HUDEP-2 (cell line): ENCODE measurements around the gene DEFB114.
"Not testable (repeated sequence)": the region's sequence is repeated elsewhere in the genome, so short reads cannot be mapped to it uniquely, and the experiment has no call there.

Source experiments
- DNase-seq, 76 experiments: peaks; one replicate each; lab custom pipeline; 2025; ENCODE audit not compliant: unreplicated experiment in 76 of 76; lab: John Stamatoyannopoulos, UW

DEFB114 gene, protein sequence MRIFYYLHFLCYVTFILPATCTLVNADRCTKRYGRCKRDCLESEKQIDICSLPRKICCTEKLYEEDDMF

DNA sequence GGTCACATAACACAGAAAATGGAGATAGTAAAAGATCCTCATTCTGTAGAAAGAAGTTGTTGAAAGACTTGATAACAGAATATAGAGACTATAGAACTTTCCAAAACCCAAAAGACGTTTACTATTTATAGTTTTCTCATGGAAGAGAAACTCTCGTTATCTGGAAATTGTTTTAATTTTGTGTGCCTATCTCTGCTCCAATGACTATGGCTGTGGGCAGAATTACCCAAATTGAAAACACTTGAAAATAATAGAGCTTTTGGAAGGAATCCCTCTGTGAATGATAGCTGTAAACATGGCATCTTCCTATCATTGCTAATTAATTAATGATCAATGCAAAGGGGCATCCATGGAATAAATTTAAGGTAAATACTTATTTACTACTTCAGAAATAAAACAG, at the start of gene DEFB114:
TSS of gene DEFB114 (minus strand) at position 101 of the 400 bp plus-strand sequence. CDS start at position 42, 59 bp downstream.
- DNase-seq = no peak

DNA sequence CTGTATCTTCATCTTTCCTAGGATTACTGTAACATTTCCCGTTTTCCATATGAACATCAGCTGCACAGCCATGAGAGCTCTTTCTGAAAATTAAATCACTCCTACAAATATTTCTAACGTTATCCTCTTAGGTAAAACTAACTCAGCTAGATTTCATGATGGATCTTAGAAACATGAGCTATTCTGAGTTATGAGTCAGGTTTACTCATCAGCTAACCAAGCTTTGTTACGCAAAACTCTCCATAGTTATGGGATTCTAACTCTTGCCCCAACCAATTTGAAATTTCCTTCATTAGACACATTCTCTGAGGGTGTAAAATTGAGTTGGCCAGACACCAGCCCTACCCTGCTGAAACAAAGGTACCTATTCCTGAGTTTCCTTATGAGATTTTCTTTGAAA, 43.9 kb upstream of the DEFB114 start:
- DNase-seq = no peak

DNA sequence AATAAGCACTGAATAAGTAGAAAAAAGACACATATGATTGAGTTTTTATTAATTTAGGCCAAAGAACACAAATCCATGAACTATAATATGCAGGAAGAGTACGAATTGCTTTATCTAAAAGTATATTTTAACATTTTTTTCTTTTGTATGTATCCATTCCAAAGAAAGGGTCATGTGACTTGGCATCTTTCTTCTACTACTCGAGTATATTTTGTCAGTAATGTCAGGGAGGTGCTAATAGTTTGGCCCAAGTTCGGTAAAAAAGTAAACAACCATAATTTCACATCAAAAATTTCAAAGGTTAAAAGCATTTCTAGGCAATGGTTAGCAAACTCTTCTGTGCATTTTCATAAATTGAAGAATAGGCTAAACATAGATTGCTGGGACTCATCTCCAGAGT, 39.2 kb upstream of the DEFB114 start:
- no peak for DNase-seq

DNA sequence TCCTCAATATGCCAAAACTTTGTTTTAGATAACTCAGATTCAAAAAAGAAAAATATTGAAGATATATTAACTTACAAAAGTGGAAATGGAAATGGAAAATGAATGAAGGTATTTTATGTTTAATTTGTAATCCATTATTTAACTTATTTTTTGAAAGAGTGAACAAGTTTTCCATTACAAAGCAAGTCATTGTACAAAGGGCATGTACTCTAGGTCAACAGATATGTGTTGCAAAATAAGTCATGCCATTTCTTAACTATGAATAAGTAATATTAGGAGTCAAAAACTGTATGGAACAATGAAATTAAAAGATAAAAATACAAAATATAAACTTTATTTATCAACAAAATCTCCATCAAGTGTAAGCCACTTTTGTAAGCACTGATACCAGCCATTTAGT, 31.3 kb upstream of the DEFB114 start:
- DNase-seq = no peak

DNA sequence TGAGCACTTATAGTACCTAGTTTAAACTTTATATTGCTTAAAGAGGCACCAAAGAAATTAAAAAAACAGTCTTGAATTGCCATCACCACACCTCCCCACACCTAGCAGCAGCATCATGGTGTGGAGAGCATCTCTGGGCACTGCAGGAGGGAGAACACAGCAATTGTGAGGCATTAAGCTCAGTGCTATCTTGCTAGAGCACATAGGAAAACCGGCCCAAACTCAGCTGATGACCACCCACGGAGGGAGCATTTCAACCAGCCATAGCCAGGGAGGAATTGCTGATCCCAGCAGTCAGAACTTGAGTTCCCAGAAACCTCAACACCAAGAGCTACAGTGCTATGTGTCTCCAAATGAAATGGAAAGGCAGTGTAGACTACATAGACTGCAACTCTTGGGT, 24.9 kb upstream of the DEFB114 start:
- no peak for DNase-seq

DNA sequence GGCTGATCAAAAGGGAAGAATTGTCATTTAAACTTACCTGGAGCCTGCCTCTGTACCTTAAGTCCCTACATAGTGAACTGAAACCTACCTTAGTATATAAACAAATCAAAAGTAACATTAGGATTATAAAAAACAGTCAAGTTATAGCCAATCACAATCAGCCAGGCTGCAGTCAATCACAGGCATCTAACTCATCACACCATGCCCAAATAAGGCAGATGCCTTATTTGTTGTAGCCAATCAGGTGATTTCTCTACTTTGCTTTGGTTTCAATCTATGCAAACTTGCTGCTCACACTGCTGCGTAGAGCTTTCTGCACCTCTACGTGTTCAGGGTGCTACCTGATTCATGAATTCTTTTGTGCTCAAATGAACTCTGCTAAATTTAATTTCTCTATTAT, 23.8 kb upstream of the DEFB114 start:
- DNase-seq = no peak

DNA sequence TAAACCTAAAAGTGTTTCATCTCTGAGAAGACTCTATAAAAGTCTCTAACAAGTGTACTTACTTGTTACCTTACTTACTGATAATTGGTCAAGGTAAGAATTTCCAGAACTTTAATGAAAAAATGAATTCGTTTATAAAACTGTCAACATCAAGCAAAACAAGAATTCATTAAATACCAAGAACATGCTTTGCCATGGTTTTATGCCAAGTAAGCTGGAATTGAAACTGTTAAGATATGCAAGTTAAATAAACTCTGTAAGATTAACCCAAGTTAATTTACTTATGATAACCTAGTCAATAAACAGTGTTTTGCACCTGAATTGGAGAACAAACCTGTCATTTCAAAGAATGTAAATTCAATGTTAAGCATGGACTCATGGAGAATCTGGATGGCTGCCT, 22.6 kb upstream of the DEFB114 start:
- no peak for DNase-seq

DNA sequence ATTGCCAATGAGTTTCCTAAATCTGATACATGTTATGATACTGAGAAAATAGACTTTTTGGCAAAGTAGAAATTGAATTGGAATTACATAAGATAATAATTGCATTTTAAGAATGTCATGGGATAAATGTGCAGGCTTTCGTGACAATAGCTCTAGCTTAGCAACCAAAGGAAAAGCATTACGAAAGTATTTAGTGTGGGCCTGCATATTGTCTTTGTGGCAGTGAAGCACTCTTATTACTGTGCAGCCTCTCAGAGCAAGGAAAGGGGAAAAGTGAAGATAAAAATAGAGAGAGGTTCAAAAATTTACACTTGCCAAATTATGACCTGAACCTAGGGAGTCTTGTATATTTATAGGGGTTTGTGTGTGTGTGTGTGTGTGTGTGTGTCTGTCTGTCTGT, 18.1 kb upstream of the DEFB114 start:
- DNase-seq = no peak

DNA sequence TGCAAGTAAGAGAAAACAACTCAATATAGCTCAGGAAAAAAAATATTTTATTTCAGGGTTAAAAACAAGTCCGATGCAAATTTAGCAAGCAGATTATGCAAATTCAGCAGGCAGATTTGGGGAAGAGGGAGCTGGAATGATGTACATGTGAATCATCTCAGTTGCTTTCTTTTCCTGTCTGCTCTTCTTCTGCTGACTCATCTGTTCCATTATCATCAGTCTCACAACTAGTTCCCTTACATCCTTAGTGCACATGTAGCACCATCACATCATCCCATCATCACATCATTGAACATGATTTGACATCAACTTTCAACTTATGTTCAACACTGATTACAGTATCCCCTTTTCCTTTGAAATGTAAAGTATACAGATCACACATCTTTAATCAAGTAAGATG, 16.9 kb upstream of the DEFB114 start:
- DNase-seq = peak in 1 of 76 experiments; percentile 8

DNA sequence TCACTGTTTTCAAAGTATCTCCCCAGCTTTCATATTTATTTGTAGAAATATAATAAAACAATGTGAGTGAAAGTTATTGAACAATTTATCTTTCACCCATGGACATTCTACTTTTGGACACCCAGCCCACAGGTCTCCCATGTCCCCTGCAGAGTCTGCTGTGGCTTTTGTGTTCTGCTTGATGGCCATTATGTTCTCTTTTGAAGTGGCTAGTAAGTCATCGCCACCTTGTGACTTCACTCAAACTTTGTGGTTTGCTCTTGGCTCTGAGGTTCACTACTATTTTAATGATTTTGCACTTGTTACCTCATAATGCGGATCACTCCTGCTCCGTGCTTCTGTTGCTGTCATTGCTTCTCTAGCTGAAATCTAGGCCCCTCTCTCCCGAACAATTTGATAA, 15.6 kb upstream of the DEFB114 start:
- DNase-seq = no peak

DNA sequence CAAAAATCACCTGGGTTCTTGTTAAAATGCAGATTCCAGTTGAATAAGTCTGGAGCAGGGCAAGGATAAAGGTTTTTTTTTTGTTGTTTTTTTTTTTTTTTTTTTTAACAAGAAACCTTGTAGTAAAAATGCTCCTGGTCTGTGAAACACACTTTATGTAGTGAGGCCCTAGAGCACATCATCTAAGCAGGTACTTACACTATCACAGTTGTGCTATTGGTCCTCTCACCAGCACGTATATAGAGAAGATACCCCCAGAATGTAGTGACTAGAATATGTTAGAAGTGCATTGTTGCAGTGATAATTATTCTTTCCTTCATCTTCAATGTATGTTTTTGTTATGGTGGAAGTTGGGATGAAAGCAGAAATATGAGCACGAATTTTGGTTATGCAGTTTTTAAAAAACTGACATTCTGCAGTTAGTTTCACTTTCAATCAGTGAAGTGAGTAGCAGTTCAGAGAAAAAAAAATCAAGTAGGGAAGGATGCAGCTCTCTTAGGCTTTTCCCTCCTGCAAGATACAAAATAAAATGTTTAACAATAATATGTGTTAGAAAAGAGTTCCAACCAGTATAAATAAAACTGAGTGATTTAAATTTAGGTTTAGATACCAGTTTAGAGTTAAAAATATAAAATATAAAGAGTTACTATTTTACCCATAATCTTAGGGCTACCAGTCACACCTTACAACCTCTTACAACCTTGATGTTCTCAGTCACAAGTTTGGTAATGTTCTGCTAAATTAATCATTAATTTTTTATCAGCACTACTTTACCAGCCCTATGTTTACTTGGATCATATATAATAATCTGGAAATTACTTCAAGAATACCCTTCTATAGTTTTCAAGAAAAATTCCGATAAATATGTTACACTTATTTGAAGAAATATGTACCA, 14.6 kb upstream of the DEFB114 start:
- peak in 1 of 76 experiments; percentile 3 for DNase-seq

DNA sequence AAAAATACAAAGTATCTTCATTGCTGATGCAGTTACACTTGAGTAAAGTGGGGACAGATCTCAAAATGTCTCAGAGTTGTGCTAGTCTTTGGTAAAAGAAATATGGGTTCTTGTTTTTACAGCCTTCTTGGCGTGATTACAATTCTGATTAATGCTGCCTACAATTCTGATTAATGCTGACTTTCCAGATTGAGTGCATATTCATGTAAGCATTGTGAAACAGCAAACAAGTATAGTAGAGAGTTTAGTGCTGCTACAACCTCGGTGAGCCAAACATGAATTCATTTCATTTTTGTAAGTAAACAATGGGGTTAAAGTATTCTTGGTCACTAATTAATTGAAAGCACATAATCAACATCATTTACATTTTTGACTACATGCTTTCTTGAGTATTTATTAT, 5.6 kb upstream of the DEFB114 start, which contains the start of gene DEFB113:
TSS of gene DEFB113 (minus strand) at position 21 of the 400 bp plus-strand sequence. CDS start at position 21, 0 bp downstream.
- no peak for DNase-seq

DNA sequence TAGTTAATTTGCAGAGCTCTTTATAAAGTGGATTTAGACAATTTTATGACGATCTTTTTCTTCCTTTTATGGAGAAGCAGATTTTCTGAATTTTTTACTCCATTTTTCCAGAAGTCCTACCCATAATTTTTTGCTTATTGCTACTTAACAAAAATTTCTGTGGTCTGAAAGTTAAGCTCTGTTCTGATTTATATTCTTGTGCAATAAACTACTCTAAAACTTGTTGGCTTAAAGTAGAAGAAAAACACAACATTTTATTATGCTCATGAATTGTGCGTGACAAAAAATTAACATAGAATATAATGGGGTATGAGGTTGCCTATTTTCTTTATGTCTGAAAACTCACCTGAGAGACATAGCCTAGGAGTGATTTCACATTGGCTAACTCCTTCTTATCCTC, 2.9 kb upstream of the DEFB114 start:
- no peak for DNase-seq

DNA sequence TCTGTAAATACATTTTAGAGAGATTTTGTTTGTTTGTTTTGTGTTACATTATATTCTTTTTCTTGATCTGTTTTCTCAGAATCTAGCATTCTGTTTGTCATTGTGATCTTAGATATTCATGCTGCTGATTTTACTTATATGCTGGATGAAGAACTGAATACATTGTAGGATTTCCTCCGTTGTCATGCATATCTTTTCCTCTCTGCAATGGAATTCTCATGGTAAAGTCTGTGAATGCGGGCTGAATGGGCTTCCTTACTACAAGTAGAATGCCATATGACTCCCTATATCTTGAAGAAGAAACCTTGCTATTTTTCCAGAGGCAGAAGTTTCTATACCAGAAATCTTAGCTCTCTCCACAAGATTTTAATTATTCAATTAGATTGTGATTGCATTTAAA, 2.4 kb upstream of the DEFB114 start:
- no peak for DNase-seq

DNA sequence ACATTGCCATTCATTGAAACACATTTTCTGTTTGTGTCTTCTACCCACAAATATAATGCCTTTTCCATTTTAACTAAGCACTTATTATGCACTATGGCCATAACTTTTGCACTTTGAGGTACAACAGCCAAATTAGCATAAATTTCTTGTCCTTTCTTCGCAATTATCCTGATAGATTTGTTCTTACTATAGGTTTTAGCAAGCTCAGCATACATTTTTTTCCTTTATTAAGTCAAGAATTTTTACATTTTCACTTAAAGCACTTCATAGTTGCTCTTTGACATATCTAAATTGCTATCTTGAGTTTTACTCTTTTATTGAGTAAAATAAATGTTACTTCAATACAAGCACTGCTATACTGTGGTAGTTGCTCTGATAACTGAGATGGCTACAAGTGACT, 5.8 kb downstream of the DEFB114 start:
- DNase-seq = no peak

DNA sequence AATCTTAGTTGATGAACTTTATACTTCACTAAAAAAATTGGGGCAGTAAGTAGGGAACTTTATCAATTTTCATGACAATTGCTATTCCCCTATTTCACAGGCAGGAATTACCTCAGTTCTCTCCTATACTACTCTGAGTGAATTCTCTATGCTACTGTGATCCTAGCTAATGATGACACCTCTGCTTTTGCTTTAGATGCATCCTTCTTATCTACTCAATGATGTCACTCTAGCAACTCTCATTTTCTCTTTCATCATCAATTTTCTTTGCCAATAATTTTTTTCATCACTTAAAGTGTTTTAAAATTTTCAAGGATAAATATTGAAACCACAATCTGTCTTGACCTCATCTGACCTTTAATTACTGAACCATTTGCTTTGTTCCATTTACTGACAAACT, 8.1 kb downstream of the DEFB114 start:
- no peak for DNase-seq

DNA sequence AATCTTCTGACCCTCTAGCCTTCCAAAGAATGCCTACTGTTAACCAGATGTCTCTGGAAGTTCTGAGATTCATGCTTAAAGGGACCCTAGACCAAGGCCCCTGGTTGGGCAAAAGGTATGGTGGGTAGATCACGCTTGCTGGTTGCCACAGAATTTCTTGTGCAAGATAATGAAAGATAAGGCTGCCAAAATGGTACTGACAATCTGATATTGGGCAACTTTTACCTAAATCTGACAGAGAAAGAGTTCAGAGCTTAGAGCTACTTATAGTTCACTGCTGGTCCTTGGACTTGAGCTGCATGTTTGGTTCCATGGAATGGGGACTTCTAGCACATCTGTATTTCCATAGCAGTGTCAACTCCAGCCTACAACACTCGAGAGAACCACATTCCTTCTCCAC, 12.0 kb downstream of the DEFB114 start:
- no peak for DNase-seq

DNA sequence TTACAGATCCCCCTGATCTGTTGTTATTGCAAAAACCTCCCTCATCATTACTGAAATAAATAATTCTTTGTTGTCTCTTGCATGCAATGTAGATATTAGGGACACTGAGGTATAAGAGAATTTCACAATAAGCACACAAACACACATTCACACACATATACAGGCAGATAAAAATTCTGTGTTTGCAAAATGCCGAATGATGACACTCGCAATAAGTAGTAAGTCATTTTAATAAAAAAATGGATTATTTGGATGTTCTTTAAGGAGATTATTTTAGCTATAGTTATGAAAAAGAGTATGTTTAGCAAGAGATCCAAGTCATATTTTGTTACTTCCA, 13.6 kb downstream of the DEFB114 start:
- no peak for DNase-seq

DNA sequence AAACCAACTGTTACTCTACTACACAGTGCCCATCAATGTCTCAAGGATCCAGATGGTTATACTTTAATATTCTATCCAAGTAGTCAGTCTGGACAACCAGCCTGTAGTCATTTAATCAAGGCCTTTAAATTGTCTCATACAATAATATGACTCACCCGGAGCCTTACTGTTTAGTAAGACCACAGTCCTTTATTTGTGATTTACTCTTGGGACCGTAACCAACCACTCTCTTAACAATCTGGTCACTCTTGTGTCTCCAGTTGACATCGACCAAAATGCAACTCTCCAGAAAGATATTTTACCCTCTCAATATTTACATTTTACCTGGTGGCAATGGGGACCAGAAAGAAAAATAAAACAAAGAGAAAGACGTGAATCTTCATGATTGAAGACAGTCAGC, 14.9 kb downstream of the DEFB114 start:
- no peak for DNase-seq

DNA sequence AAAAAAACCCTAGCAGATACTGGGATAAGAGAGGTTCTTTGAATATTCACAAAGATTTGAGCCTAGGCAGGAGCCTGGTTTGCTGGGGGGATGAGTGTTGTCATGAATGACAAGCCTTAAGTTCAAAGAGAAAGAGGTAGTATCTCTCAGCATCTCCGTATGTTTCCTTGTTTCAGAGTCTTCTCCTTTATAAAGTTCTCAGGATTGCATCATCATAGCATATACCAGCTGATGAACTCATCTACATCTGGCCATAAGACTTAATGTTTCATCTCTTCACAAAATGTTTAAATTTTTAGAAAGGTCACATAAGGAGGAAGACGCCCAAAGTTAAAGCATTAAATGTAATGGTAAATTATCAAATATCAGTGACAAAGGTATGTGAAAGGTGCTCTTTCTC, 17.1 kb downstream of the DEFB114 start:
- no peak for DNase-seq

DNA sequence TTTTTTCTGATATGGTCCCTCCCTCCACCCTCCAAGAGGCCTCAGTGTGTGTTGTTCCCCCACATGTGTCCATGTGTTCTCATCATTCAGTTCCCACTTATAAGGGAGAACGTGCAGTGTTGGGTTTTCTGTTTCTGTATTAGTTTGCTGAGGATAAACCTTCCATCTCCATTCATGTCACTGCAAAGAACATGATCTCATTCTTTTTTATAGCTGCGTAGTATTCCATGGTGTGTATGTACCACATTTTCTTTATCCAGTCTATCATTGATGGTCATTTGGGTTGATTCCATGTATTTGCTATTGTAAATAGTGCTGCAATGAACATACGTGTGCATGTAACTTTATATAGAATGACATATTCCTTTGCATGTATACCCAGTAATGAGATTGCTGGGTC, 19.9 kb downstream of the DEFB114 start:
- not testable (repeated sequence) for DNase-seq

DNA sequence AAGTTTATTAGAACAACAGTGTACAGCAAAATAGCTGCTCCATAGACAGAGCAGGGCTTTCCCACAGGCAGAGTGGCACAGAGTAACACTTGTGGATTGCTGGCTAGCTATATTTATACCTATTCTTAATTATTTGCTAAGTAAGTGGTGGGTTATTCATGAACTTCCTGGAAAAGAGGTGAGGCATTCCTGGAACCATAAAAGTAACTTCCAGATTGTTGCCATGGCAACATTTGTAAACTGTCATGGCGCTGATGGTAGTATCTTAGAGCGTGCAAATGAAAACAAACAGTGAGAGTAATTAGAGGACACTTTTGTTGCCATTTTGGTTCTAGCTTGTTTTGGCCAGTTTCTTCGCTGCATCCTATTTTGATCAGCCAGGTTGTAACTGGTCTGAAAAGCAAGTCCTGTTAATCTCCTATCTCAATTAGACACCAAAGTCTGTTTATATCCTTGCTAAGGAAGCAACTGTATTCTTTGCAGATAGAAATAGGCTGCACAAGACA, 23.9 kb downstream of the DEFB114 start:
- DNase-seq = peak in 37 of 76 experiments; percentile 6 to 65 (median 41)
